Non-pigmented ciliary epithelial cell (primary cell): Measurements from ENCODE around the gene CARD18.
"Not testable (repeated sequence)": the region's sequence is repeated elsewhere in the genome, so short reads cannot be mapped to it uniquely, and the experiment has no call there.

Source experiments
- DNase-seq: peaks from one replicate; pipeline ENCODE4 v3.0.0-alpha.2; 2010; ENCODE audit warnings: low read depth

CARD18 gene

DNA sequence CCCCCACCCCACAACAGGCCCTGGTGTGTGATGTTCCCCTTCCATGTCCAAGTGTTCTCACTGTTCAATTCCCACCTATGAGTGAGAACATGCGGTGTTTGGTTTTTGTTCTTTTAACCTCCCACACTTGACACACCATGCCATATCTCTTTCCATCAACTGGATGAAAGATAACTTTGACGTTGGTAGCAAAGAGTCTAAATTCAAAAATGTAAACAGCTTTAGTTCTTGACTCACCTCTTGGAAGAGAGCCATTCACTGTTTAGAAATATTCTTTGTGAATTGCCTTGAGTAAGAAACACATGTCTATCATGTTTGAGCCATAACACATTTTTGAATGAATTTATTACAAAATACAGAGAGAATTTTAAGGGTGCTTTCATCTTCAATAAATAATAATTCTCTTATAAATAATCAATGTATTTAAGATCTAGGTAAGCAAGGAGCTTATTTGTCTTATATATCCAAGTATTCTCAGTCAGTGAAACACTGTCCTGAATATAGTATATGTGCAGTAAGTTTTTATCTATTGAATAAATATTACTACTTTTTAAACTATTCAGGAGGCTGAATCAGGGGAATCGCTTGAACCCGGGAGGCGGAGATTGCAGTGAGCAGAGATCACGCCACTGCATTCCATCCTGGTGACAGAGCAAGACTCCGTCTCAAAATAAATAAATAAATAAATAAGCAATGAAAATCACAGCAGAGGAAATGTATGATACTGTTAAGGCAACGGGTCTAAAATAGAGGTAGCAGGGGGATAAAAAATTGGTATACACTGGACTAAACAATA is 6.7 kb downstream of the CARD18 start:
- peak; percentile 53 for DNase-seq

DNA sequence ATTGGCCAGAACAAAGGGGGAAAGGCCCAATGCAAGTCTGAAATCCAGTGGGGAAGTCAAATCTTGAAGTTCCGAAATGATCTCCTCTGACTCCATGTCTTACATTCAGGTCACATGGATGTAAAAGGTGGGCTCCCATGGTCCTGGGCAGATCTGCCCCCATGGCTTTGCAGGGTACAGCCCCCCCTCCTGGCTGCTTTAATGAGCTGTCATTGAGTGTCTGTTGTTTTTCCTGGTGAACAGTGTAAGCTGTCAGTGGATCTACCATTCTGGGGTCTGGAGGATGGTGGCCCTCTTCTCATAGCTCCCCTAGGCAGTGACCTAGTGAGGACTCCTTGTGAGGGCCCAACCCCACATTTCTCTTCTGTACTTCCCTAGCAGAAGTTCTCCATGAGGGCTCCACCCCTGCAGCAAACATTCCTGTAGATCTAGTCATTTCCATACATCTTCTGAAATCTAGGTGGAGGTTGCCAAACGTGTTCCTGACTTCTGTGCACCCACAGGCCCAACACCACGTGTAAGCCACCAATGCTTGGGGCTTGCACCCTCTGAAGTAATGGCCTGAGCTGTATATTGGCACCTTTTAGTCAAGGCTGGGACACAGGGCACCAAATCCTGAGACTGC is 9.3 kb downstream of the CARD18 start:
- no peak for DNase-seq

DNA sequence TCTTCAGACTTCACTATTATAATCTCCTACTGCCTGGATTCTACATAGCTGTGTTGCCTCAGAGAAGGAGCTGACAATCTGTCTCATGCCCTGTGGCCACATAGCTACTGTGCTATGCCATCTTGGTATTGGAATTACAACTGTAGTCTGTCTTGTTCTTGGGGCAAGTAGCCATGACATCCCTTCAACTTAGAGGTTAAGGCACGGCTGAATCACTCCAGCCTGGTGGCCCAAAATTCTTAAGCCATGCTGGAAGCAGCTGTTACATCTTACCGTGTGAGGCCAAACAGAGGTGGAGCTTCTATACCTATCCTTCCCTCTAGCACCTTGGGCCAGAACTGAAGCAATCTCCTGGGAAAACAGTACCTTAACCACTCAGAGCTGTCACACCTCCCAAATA is 14.8 kb downstream of the CARD18 start:
- DNase-seq = no peak

DNA sequence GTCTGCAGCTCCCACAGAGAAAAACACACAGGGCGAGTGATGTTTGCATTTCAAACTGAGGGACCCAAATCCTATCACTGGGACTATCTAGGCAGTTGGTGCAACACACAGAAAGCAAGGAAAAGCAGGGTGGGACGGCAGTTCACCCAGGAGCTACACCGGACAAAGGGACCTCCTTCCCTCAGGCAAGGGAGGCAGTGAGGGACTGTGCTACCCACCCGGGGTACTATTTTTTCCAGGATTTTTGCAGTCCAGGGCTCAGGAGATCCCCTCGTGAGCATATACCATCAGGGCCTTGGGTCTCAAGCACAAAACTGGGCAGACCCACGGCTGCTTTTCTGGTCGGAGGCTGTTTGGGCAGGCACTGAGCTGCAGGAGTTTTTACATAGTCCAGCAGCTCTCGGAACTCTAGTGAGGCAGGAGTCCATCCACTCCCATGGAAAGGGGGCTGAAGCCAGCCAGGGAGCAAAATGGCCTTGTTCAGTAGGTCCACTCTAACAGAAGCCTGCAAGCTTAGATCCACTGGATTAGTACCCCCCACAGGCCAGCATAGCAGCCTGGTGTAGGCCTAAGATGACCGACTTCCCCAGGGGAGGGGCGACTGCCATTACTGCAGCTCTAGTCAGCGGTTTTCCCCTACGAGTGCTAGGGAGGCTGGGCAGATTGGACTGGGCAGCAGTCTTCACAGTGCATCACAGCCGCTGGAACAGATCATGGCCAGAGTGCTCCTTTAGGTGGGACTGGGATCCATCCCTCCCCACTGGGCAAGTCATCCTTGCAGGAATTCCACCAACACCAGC is 28.2 kb downstream of the CARD18 start:
- DNase-seq = no peak

DNA sequence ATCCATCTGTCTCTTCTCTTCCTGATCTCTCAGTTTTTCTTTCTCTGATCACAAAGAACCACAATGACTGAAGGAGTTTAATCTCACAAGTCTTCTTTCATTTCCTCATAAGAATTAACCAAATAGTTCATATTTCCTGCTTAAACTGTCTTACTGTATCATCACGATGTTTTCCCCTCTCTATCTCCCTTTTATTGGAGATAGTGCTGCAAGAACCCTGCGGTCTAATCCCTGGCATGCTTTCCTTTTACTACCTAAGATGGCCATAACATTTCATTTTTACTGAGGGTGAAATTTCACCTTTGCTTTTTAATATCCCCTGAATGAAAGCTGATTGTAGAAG is 28.9 kb downstream of the CARD18 start:
- no peak for DNase-seq

DNA sequence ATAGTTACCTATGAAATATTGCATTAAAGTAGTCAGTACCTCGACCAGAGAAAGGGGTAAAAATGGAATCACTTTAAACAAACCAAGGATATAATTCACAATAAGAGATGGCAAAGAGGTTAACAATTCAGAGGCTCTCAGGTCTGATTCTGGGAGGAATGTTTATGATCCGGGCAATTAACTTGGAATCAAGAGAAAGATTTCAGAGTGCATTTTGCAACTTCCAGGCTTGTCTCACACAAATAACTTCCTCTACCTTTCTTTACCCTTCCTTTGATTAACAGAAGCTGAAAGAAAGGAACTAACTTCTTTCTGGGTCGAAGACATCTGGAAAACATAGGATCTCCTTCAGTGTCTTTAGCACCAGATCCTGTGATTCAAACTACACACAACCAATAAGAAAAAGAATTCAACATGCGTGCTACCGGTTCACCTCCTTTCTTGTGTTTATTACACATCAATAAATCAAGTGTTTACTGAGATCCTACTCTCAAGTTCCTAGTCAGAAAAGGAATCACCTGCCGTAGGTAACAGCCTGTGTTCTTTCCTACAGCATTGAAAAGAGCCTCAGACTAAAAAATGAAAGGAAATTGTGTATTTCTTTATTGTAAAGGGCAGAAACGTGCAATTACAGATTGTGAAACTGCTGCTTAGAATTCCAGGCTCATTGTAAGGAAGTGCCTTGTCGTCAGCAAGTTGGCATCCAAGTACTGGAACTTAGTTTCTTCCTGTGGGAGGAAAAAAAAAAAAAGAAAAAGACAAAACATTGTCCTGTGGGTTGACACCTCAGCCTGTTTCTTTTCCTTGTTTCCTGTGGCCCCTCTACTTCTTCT is 29.5 kb downstream of the CARD18 start:
- DNase-seq = no peak

DNA sequence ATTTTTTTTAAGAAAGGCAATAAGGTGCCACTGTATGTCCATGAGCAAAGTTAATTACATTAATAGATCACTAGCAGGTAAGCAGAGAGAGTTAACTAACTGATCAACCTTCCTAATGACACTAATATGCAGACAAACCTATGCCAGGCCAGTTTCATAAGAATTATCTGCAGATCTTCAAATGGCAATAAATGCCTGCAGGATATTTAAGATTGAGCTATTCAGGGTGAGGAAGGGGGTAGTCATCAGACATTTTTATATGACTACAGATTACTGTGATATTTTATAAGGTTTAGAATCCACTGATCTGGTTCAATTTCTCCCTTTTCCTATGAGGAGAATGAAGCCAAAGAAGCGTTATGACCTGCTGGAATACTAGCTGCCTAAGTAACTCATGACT is 30.2 kb downstream of the CARD18 start:
- no peak for DNase-seq

DNA sequence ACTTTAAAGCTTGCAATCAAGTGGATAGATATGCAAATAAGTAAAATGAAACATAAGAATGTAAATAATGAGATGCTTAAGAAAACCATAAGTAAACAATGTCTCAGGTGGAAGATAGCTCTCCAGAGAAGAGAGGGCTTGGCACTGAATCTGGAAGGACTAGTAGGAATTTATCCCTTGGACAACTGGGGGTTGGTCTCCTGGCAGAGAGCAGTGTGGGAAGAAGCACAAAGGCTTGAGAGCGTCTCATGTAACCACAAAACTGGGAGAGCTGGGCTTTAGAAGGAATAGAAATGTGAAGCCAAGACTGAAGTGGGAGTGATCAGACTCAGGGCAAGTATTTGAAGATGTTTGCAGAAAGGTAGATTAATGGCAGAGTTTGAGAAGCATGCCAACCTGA is 31.3 kb downstream of the CARD18 start:
- no peak for DNase-seq

DNA sequence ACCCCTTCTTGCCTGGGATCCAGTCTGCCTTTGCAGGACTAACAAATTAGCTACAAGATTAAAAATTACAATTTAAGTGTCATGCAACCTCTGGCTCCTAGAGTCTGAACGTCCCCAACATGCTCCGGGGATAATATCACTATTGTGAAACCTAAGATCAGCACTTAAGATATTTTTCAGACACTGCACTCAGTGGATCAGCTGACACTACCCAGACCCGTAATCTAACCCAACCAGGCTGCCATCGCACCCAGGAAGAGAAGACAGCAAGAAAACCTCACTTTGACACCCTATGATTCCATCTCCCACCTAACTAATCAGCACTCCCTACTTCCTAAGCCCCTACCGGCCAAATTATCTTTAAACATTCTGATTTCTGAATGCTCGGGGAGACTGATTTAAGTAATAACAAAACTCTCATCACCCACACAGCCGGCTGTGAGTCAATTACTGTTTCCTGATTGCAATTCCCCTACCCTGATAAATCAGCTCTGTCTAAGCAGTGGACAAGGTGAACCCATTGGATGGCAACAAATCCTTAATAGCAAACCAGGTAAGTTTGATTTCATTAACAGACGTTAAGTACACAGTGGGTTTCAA is 32.2 kb downstream of the CARD18 start:
- DNase-seq = not testable (repeated sequence)

DNA sequence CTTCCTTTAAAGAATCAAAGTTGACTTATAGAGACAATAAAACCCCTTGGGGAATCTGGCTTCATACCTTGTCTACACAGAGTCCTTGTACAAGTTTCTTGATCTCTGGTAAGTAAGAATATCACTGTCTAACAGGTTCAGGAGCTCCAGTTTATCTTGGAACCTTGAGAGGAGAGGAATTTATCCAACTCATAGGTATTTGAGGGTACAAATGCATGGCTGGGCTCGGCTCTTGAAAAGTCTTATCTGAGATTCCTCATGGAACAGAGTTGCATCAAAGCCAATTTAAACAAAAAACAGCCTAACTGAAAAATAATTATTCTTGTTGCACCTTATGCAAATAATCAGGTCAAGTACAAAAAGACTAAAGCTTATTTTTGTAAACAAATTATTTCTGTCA is 33.4 kb downstream of the CARD18 start:
- DNase-seq = no peak

DNA sequence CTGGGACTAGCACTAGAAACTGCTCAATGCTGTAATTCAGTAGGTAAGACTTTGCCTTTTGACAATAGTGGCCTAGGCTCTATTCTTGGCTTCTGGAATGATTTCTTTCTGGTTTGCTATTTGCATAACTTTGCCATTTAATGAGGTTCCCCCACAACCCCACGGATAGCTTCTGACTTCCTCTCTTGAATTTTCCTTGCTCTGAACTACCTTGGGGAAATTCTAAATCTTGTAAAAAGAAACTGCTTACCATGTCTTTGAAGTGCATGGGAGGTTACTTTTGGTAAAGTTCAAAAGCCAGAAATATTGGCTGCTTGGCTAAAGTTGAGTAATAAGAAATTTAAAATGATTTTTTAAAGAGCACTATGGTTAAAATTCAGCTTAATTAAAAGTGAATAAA is 35.3 kb downstream of the CARD18 start:
- DNase-seq = no peak

DNA sequence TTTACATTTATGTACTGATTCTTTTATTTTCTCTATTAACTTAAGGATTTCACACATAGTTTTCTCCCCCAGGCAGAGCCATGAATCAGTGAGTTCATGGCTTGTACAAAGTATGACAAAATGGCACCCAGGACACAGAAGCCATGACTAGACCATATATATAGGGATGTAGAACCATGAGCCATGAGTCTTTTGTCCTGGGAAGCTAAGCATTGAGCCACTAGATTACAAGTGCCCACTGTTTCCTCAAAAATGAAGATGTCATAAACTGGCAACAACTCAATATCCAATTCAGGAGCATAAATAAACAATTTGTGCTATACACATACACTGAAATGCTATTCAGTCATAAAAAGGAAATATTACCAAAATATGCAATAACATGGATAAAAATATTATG is 36.2 kb downstream of the CARD18 start:
- DNase-seq = no peak

DNA sequence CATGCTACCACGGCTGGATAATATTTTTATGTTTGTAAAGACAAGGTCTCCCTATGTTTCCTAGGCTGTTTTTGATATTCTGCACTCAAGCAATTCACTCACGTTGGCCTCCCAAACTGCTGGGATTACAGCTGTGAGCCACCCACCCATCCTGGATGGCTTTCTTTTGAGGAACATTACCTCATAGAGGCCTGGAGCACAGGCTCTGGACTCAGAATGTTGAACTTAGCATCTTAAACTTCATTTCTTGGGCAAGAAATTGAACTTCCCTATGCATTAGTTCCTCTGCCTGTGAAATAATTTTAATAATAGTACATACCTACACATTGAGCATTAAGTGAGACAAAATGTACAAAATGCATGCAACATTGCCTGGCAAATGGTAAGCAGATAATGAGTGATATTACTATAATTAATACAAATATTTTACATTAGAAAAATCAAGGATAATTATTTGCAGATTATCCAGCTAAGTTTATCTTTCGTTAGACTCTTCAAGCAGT is 37.4 kb downstream of the CARD18 start:
- DNase-seq = not testable (repeated sequence)

DNA sequence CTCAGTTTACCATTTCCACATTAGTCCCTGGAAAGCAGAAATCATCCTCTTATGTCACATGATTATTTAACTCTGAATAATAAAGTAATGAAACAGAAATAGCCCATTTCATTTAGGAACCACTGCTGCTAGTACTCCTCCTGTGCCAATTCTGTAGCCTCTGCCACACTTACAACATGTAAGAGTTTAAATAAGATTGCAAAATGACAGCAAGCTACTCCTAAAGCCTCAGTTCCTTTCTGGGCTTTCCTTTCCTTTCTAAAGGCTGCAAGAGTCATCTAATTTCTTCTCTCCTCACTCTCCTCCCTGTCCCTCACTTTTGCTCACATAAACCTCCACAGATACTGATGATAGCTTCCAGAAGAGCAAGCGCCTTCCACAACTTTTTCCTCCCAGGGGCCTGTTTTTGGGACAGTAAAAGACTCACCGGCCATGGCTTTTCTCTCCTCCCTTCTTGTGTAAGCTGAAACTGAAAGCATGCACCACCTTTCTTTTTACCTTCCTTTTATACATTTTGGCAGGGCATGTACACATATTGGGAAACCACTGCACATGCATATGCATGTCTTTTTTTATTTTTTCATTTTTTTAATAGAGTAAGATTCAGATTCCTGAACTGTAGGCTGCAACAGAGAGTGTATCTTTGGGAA is 38.5 kb downstream of the CARD18 start:
- no peak for DNase-seq

DNA sequence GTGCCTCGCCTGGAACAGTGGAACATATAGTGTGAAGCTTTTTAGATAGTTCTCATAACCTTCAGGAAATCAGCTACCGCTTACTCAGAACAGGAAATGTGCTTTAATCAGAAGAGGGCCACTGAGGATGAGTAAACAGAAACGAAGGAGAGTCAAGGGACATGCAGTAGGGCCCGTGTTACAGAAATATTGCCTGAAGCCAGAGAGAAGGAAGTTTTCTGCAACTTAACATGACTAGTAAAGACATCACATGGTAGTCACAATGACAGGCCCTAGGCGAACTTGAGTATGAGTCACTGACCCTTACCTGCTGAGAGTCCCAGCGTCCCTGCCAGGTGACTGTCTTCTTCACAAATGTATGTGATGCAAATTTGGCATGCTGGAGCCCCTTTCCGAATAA is 39.4 kb downstream of the CARD18 start:
- DNase-seq = no peak

DNA sequence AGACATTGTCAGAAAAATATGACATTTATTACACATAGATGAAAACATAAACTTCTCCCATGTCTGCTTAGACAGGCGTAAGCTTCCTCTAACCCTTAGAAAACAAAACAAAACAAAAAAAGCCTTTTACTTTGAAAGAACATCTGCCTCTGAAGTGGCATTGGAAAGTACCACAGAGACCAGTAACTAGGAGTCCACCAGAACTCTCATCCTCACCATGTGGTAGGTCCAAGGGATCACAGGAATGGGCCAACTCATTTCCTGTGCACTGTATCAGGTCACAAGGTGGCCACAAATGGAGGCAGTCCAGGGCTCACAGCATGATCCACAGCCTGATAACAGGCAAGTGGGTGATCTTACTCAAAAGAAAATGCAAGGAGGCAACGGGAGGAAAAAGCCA is 40.0 kb downstream of the CARD18 start:
- not testable (repeated sequence) for DNase-seq

DNA sequence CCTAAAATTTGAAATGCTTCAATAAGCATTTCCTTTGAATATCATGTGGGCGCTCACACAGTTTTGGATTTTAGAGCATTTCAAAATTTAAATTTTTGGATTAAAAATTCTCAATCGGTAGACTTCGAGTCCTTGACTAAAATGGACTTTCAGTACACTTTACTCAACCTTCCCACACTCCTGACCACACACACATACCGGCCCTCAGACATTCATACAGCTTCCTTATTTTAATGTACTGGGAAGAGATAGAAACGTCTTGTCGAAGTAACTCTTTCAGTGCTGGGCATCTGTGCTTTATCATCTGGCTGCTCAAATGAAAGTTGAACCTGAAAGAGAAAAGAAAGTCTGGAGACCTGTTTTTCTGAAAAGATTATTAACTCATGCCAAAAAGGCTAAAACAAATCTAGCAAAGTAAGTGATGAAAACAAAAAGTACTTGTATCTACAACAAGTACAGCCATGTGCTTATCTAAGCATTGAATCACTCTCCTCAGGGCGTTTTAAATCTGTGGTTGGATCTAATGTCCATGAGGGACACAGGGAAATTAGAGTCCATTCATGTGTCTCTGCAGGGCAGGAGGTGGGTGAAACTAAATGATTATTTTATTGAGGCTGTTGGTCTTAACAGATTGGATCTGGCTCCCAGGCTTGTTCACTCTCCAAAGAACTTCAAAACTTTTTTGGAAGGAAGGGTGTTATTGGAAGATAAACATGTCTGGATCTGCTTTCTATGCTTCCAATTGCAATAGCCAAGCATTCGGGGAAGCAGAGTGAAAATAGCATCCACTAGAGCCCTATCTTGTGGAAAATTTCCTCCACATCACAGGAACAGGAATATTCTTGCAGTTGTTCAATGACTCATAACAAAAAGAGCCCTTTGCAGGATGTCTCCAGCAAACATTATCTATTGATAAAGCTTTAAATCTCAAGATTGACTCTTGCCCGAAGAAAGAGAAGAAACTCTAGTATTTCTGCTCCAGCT is 47.0 kb downstream of the CARD18 start:
- DNase-seq = no peak
